NCI-H1930 (cell line): ENCODE results near the gene RIOK2.
A peak's percentile ranks its signal among the peaks of the same experiment; 100 is the strongest.
"Not testable (repeated sequence)": the region's sequence is repeated elsewhere in the genome, so short reads cannot be mapped to it uniquely, and the experiment has no call there.

Source experiments
- DNase-seq, 2 experiments: peaks; one replicate each; lab custom pipeline; 2025; lab: John Stamatoyannopoulos, UW

RIOK2 gene

DNA sequence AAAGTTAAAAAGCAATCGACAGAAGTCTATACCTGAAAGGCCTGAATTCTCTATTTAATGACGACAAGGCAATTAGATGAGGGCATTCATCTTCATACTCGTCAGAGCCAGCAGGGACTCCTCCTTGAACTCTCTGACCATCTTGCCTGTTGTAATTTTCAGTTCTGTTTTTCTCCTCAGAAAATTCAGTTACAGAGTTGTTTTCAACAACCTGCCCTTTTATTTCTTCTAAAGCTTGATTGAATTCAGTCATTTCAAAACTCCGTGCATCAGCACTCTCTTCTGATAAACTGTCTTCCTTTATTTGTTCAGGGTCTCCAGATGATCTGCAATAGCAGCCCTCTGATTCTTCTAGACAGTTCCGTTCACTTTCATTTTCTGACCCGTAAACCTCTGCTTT lies 15.6 kb downstream of the RIOK2 start:
- DNase-seq, result no peak

DNA sequence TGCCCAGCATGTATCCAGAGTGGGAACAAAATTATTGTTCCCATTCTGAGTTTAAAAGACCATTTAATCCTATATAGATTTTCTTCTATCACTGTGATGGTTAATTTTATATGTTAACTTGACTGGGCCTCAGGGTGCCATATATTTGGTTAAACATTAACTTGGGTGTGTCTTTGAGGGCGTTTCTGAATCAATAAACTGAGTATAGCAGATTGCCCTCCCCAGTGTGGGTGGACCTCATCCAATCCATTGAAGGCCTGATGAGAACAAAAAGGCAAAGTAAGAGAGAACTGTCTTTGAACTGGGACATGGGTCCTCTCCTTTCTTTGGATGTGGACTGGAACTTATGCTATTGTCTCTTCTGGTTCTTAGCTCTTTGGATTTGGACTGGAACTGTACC lies 17.3 kb downstream of the RIOK2 start:
- DNase-seq, result no peak

DNA sequence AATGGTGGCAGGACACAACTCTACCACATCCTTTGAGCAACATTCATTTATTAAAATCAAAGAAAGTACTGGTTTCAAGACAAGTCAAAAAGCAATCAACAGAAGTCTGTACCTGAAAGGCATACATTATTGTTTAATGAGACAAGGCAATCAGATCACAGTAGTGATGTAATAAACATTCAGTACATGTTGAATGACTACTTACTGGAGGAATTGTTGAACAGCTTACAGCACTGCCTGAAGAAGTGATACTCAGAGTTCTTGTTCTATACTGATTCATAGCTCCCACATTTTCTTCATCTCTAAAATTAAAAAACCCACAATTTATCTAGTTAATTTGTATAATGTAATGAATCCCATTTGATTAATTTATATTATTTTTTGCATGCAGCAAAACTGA lies 18.2 kb downstream of the RIOK2 start:
- no peak for DNase-seq

DNA sequence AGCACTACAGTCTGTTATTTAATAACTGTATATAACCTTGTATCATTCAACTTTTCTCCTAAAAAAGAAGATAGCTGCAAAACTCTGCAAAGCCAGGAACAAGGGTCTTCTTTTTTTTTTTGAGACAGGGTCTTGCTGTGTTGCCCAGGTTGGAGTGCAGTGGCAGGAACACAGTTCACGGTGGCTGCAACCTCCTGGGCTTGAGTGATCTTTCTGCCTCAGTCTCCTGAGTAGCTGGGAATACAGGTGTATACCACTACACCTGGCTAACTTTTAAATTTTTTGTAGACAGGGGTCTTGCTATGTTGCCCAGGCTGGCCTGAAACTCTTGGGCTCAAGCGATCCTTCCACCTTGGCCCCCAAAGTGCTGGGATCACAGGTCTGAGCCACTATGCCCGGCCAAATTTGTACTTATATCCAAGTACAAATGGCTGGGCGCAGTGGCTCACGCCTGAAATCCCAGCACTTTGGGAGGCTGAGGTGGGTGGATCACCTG lies 19.2 kb downstream of the RIOK2 start:
- DNase-seq, result no peak

DNA sequence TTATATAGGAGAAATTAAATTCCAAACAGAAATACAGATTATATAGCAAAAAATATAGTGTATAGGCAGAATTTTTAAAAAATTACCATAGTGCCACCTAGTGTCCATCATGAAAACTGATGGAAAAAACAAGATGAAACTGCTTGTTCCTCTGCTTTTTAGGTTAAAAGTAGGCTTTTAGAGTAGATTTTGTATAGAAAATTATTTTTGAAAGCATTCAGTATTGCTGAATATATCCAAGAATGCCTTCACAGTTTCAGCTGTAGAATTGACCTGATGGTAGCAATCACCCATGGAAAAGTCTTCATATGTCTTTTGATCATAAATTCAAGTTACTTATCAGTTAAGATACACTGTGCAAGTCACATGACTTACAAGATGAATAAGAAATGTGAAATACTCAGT lies 19.7 kb downstream of the RIOK2 start:
- DNase-seq, result no peak

DNA sequence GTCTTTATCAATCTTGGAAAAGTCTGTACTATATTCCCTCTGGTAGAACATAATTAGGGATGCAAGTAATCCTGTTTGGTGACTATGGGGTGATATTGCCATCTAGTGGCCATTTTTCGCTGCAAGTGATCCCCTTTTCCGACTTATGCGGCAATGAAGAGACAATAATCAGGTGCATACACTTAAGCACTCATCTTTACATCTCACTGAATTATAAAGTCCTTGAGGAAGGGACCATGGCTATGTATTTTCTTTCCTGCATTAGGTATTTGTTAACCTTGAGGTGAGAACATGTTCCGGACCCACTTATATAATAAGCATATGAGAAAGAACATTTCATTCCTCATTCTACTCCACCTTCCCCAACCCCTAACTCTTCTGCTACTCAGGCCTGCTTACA lies 21.0 kb downstream of the RIOK2 start:
- DNase-seq, result peak; percentile 43 to 44

DNA sequence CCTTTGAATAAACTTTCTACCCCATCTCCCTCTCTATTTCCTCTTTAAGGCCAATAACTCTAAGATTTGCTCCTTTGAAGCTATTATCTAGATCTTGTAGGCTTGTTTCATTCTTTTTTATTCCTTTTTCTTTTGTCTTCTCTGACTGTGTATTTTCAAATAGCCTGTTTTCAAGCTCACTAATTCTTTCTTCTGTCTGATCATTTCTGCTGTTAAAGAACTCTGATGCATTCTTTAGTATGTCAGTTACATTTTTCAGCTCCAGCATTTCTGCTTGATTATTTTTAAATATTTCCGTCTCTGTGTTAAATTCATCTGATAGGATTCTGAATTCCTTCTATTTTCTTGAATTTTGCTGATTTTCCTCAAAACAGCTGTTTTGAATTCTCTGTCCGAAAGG lies 25.4 kb downstream of the RIOK2 start:
- no peak for DNase-seq

DNA sequence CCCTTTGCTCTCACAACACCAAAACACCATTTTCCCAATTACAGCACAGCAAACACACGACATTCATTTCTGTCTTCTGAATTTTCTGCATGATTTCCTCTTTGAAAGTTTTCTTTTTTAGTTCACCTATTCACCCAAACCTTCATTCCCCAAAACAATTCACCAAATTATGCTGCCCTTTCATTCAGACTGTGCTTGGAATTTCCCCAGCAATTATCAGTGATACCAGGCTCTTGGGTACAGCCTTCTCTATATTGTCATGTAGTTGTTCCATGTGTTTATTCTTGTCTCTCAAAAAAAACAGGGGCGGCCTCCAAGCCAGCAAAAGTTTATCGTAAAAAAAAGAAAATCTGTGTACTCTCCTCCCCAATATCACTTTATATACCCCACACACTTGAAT lies 31.7 kb downstream of the RIOK2 start:
- no peak for DNase-seq

DNA sequence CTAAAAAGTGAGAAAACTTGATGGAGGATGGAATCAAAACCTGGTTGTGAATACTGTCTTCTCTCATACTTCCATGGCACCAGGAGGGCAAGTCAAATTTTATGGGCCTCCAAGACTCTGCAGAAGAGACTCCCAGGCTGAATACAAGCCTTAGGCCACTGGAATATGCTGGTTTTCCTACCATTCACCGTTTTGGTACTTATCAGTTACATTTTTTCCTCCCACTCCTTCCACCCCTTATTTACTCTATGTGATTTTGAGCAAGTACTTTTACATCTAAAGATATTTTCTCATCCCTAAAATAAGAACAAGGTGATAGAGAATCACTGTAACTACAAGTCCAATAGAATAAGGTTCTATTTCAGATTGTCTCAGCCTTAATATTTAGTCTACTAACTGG lies 32.6 kb downstream of the RIOK2 start:
- DNase-seq, result no peak

DNA sequence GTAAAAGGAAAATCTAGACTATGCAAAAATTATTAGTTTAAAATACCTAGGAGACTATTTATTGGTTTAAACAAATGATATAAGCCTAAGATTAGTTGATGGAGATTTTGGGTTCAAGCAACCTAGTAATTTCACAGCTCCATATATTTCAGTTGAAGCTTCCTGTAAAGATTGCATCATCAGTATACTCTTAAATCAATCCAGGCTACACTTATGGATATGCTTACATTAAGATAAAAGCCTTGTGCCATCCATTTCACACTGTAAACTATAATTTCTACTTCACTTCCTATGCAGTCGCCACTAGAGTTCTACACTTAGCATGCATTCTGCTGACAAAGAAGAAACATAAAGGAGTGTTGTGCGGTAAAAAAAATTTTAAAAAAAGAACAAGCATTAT lies 33.3 kb downstream of the RIOK2 start:
- DNase-seq, result no peak

DNA sequence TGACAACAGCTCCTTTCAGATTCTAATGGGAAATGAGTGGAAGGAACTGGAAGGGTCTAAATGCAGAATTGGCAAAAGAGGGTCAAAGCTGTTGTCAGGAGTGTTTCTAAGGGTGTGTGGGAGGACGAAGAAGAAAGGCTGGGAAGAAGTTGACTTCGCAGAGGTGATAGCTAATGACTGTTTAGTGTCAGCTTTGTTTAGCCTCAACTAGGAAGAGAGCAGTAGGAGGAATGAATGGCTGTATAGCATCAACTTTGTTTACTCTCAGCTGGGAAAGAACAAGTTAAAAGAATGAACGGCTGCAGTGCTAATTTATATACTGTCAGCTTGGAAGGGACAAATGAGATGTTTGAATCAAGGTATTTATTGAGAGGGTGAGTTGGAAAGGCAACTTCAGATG lies 34.8 kb downstream of the RIOK2 start:
- DNase-seq, result no peak

DNA sequence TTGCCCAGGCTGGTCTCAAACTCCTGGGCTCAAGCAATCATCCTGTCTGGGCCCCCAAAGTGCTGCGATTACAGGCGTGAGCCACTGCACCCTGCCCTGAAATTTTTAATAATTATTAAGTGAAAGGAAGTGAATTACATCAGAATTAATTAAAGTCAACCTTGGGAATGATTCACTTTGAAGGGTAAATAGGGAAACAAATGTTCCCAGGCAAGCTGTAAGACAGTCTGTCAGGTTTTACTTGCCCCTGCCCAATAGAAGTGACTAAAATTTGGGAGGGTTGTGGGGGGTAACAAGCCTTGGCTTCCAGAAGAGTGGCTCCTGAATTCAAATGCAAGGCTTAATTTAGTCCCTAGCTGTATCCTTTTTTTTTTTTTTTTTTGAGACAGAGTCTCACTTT lies 39.3 kb downstream of the RIOK2 start:
- DNase-seq, result no peak

DNA sequence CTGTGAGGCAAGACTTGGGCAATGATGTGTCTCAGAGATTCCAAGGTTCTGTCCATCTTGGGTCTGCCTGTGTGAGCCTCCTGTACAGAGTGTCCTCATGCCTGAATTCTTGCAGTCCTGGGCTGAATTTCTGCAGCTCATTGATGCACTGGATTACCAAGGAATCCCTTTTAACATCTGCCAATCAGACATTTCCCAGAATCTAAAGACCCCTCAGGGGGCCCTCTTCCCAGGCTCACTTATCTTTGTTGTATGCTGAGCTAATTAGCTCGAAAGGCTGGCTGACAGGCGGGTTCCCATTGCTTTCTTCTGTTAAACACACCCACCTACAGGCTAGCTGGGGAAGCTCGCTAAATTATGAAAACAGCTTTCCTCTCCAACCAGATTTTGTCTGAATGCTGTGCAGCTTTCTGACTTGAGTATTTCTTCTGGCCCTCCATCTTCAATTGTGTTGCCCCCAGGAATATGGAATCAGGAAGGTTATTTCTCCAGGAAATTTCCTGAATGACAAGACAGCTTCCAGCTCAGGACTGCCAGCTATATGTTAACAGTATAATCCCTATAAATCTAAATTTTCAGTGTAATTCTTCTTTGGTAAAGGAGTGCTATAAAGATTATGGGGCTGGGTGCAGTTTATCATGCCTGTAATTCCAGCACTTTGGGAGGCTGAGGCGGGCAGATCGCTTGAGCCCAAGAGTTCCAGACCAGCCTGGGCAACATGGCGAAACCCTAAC lies 40.4 kb downstream of the RIOK2 start, which contains the start of gene LIX1:
Gene LIX1, minus strand, starts transcription at position 91 of the 734 bp plus-strand sequence. Its CDS starts 35 bp downstream, at position 56.
- no peak for DNase-seq

DNA sequence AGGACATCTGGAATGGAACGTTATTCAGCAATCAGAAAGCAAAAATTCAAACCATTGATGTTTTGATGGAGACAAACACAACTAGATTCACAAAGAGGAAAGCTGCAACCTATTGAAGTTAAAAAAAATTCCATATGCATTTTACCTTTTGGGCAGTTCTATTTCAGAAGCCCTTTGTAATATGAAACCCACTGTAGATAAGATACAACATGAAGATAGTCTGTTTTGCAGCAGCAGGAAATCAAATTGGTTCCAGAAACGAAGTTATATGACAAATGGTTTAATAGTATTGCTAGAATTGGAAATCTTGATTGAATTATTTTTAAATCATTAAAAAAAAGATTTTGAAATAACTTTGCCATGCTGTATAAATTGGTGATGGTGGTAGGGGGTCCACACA lies 41.5 kb downstream of the RIOK2 start:
- DNase-seq, result no peak

DNA sequence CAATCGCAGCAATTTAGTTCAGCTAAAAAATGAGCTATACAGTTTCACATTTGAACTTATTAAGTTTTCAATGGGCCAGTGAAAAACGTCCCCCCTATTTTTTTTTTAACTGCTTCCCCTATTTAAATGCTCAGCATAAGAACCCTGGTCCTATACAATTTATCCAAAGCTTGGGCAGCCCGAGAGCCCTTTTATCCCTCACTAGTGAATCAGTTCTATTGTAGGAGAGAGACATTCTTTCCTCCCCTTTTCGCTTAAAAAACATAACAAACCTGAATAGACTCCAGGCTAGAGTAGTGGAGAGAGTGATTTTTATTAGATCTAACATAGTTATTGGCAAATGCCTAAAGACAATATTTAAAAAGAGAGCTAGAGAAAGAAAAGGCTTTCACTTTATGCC lies 42.0 kb downstream of the RIOK2 start:
- DNase-seq, result no peak

DNA sequence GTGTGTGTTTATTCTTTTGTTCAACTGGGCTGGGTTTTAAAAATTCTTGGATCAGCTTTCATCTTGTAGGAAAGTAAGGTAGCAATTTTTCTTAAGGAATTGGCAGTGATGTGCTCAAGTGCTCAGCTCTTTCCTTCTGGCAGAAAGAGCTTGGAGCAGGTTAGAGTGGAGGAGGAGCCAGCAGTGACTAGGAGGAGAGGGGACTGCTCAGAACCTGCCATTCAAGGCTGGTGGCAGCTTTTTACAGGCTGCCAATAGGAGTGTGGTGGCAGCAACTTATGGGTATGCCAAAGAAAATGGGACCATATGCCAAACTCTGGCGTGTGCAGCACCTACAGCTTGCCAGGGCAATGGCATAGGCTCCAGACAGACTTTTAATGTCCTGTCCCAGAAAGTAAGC lies 42.8 kb downstream of the RIOK2 start:
- DNase-seq, result not testable (repeated sequence)

DNA sequence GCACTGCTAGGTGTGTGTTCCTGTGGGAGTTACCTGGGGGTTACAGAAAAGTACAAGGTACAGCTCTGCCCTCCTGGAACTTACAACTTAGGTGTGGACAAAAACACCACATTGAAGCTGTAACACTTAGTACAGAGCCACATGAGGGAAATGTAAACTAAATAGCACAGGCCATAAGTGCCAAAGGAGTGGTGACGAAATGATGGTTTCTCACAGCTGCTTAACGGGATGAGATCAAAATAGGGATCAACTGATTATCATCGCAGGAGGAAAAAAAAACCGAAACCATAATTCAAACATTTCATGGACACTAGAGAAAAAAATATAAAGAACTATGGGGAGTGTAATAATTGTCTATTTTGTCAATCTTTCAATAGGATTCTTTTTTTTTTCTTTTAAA lies 46.6 kb downstream of the RIOK2 start:
- no peak for DNase-seq

DNA sequence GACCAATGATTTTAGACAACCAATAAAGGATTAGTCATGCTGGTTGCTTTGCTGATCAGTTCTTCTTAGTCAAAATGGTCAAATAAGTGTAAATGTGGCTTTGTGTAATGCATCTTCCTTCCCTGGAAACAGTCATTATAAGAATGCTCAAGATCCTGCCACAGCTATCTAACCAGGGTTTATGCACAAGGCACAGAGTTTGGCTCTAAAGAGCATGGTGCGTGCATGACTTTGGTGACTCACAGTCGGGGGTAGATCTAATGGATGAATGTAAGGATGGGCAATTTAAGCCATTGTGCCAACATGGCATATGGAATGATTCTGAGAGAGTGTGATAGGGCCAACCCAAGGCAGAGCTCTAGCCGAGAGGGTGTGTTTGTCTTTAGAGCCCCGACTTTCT lies 47.2 kb downstream of the RIOK2 start:
- no peak for DNase-seq

DNA sequence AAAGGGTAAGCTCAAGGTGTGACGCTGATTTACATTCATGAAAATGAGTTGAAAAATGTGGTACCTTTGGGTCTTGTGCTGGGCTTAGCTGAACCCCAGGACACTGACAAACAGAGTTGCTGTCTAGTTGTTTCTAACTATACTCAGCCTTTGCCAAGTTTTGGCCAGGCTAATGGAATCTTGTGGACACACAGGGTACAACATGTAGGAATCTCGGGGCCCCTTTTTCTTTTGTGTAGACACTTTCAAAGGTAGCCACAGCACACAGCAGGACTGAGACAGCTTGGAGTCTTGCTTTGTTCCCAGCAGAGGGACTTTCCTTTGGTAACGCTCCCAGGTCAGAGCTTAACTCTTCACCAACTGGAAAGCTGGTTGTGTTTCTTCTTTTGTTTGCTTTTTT lies 48.4 kb downstream of the RIOK2 start:
- DNase-seq, result no peak

DNA sequence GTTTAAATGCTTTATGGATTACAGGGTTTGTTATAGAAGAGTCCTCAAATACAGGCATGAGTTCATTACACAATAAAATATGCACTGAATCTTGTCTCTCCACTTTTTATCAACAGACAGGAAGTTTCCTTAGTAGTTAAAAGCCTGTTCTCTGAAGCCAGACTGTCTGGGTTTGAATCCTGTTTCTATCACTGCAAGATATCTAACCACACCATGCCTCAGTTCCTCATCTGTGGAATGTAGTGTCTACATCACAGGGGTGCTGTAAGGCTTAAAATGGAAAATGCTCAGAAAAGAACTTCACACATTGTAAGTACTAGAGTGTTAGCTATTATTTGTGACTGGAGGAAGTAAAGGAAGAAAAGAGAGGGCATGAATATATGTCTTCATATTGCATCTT lies 49.9 kb downstream of the RIOK2 start:
- no peak for DNase-seq

DNA sequence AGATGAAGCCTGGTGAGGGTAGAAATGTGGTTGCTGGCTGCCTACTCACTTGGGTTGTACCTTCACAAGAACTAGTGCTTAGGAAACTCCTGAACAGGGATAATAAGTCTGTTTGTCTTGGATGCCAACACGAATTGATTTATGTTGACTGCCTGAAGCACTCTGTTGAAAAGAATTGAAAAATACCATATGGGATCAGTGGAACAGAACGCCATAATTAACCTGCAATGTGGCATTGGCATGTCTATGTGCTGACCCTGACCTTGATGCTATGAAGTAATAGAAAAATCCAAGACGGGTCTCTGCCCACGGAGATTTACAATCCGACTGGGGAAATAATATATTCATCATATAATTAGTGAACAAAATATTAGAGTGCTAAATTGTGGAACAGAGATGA lies 51.1 kb downstream of the RIOK2 start:
- DNase-seq, result no peak

DNA sequence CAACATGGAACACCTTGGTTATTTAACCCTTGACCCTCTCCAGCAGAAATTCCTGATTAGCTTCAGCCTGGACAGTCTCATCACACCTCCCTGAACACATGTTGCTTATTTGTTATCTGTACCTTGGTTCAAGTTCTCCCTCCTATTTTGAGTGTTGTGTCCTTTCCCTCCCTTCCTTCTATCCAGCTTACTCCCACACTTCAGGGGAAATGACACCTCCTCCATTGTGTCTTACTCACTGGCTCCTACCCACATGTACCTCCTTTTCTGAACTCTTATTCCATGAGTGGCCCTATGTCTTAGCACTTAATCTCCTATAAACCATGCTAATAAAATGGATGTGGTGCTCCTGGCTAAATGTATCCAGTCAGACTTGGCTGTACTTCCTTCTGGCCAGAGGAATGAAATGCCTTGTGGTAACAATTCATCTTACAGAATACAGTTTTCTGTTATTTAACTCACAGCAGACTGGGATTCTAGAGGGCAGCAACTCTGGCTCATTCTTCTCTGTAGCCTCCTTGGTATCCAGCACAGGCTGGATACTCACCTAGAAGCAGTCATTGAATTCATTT lies 51.8 kb downstream of the RIOK2 start:
- DNase-seq, result no peak

DNA sequence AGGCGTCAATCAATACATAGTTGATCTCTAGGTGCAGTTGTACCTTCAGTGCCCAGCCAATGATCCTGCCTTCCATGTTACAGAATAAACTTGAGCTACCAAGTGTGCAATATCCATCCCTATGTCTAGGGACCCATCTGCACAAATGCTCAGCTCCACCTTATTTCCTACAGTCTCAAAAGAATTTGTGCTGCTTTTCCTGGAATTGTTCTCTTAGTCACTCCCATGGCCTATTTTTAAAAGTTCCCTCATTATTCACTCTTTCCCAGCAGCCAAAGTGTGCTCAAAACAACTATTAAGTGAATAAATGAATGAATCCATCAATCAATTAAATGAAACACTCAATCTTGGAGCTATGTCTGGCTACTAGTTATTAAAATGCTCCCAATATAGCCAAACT lies 55.3 kb downstream of the RIOK2 start:
- no peak for DNase-seq

DNA sequence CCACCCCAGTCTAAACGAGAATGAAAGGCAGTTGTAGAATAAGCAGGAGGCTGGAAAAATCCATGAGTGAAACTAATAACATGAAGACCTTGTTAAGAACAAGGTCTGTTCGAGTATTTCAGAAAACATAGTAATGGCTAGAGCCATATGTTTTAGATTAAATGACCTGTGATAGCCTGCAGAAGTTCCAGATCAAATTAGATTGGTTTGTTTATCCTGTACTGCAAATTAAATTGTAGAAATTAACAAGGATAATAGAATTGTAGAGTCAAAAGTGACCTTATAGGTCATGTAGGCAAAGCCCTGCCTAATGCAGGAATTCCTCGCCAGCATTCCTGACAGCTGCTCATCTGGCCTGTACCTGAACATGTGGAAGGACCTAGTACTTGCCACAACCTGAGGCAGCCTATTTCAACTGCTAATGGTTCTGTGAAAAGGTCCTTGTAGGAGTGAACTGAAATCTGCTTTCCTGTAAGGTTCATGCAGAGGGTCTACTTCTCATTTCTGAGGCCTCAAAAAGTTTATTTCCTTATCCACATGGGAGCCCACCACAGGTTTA lies 57.8 kb downstream of the RIOK2 start:
- no peak for DNase-seq
